Measurements from ENCODE around the gene FTO. TPM values are rescaled to one million over a fixed set of nuclear protein-coding genes. Genes with fewer than 3 reads are reported as not detected.

The FTO gene
- total and polyA plus RNA-seq, 12 donors: 17.8 to 310 (median 156) TPM

DNA sequence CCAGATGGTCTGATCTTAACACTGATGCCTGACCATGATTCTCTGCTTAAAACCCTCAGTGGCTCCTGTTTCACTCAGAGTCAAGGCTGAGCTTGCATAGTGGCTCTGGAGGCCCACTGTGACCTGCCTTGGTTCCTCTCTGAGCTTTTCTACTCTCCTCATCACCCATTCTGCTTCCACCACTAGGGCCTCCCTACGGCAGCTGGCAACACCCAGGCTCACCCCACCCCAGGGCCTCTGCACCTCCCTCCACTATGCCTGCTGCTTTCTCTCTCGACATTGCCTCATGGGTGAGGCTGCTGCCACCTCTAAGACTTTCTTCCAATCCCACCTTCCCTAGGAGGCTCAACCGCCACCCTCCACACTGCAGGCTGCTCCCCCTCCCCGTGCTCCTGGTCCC lies 455.0 kb downstream of the FTO start:
- Histone ChIP-seq H3K9me3 (replicated peaks in 1 of 3) (no peaks in the 10 kb centered on the region), H3K4me3 (no peak overlapping the region), H3K36me3 (replicated peaks in 1 of 2) (no peaks in the 10 kb centered on the region), H3K27me3 (no peaks in the 10 kb centered on the region), H3K4me1 (replicated peaks in 1 of 2) (no peaks in the 10 kb centered on the region), H3K27ac (no peak overlapping the region)
- intact Hi-C loops (cut with DNase I): no loop called here
- TF ChIP-seq, protein P1, sequence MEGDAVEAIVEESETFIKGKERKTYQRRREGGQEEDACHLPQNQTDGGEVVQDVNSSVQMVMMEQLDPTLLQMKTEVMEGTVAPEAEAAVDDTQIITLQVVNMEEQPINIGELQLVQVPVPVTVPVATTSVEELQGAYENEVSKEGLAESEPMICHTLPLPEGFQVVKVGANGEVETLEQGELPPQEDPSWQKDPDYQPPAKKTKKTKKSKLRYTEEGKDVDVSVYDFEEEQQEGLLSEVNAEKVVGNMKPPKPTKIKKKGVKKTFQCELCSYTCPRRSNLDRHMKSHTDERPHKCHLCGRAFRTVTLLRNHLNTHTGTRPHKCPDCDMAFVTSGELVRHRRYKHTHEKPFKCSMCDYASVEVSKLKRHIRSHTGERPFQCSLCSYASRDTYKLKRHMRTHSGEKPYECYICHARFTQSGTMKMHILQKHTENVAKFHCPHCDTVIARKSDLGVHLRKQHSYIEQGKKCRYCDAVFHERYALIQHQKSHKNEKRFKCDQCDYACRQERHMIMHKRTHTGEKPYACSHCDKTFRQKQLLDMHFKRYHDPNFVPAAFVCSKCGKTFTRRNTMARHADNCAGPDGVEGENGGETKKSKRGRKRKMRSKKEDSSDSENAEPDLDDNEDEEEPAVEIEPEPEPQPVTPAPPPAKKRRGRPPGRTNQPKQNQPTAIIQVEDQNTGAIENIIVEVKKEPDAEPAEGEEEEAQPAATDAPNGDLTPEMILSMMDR (IDR thresholded peaks at IDR 0.05): no peak
- TF ChIP-seq POLR2A (IDR thresholded peaks at IDR 0.05): no peak
- WGBS, 4 donors: 85 to 94% (median 90%) methylated on average over 4 of the region's 4 CpGs
- DNase-seq: no peak

DNA sequence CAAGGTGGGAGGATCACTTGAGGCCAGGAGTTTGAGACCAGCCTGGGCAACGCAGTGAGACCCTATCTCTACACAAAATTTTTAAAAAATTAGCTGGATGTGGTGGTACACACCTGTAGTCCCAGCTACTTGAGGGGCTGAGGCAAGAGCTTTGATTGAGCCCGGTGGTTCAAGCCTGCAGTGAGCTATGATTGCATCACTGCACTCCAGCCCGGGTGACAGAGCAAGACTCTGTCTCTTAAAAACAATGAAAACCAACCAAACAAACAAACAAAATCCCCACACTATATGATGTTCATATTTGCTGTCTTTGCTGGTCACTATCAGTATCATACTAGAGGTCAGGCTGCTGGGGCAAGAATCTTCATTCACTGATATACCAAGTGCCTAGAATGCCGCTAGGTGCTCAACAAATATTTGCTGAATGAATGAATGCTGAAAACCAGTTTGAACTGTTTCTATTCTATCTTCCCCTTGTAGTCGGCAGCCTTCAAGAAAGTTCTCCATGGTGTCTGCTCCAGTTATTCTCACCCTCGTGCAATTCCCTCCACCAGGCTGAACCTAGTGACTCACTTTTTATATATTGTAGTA lies 455.6 kb downstream of the FTO start:
- 73 to 90% (median 83%) methylated on average over 6 of the region's 6 CpGs for WGBS, 4 donors
- no peak for TF ChIP-seq POLR2A (IDR thresholded peaks at IDR 0.05)
- TF ChIP-seq, protein P1 (IDR thresholded peaks at IDR 0.05): no peak
- Histone ChIP-seq H3K27ac (no peak overlapping the region), H3K4me1 (replicated peaks in 1 of 2) (no peaks in the 10 kb centered on the region), H3K27me3 (no peaks in the 10 kb centered on the region), H3K9me3 (replicated peaks in 1 of 3) (no peaks in the 10 kb centered on the region), H3K4me3 (no peak overlapping the region), H3K36me3 (replicated peaks in 1 of 2) (no peaks in the 10 kb centered on the region)
- intact Hi-C loops (cut with DNase I): no loop called here
- DNase-seq: no peak

DNA sequence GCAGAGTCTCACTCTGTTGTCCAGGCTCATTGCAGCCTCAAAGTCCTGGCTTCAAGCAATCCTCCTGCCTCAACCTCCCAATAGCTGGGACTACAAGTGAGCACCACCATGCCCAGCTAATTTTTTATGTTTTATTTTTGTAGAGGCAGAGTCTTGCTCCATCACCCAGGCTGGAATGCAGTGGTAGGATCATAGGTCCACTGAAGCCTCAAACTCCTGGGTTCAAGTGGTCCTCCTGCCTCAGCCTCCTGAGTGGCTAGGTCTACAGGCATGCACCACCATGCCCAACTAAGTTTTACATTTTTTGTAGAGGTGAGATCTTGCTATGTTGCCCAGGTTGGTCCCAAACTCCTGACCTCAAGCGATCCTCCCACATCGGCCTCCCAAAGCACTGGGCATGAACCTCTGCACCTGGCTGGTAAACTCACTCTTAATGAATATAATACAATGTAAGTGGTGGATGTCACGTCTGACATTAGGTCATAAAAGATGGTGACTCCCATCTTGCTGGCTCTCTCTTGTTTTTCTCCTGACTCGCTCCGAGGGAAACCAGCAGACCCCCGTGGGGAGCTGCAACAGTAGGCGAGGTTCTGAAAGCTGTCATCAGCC lies 456.4 kb downstream of the FTO start:
- Histone ChIP-seq H3K36me3 (replicated peaks in 1 of 2) (no peaks in the 10 kb centered on the region), H3K27ac (no peak overlapping the region), H3K27me3 (no peaks in the 10 kb centered on the region), H3K4me3 (no peak overlapping the region), H3K9me3 (replicated peaks in 1 of 3) (no peaks in the 10 kb centered on the region), H3K4me1 (replicated peaks in 1 of 2) (no peaks in the 10 kb centered on the region)
- WGBS, 4 donors: 82 to 88% (median 85%) methylated on average over 7 of the region's 7 CpGs
- peak in 1 of 7 donors; percentile 5 for DNase-seq
- no peak for TF ChIP-seq POLR2A (IDR thresholded peaks at IDR 0.05)
- TF ChIP-seq, protein P1 (IDR thresholded peaks at IDR 0.05): no peak
- intact Hi-C loops (cut with DNase I): no loop called here

DNA sequence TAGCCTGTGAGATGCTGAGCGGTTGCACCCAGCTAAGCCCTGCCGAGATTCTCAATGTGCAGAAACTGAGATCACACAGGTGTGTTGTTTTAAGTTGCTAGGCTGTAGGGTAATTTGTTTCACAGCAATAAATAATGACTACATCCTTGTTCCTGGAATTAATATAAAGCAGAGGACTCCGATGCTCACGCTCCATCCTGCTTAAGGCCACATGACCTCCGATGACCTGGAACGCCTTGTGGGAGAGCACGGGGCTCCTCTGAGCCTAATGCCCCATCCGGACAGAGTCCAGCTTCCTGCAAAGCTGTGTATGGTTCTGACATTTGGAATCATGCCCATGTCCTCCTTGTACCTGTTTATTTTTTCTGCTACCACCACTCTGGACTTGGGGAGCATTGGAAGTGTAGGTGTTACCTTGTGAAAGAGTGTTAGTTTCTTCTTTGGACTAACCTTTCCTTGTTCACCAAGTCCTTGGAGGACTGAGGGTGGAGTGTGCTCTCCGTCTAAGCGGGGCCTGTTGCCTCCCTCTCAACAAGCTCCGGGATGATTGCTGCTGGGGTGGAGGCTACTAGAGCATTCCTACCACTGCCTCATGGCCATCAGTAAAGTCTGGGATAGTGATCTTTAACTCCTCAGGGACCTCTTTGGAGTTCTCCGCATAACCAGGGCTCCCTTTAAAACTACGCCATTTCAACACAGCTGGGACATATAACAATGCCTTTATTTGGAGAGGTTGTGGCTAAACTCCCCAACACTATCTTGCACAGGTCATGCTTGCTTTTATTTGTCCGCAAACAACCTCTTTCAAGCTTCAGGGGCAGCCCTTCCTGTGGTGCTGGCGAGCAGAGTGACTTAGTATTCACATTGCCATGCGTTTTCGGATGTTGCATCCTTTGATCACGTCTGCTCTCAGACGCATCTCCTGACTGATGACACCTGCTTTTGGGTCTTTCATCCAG lies 457.3 kb downstream of the FTO start:
- intact Hi-C loops (cut with DNase I): no loop called here
- Histone ChIP-seq H3K27me3 (no peaks in the 10 kb centered on the region), H3K4me1 (replicated peaks in 1 of 2) (no peaks in the 10 kb centered on the region), H3K27ac (no peak overlapping the region), H3K4me3 (no peak overlapping the region), H3K9me3 (replicated peaks in 1 of 3) (no peaks in the 10 kb centered on the region), H3K36me3 (replicated peaks in 1 of 2) (no peaks in the 10 kb centered on the region)
- TF ChIP-seq, protein P1 (IDR thresholded peaks at IDR 0.05): no peak
- TF ChIP-seq POLR2A (IDR thresholded peaks at IDR 0.05): no peak
- peak in 1 of 7 donors; percentile 25 for DNase-seq
- 77 to 84% (median 82%) methylated on average over 19 of the region's 19 CpGs for whole genome bisulfite sequencing, 4 donors

Data from adrenal gland (tissue), 12 donors.